ENCODE data around the gene MTHFD2L.

MTHFD2L gene

GRCh38 chr4:74228691-74229640, 71.0 kb downstream of the MTHFD2L start:
- peak; percentile 43 for DNase-seq (ENCODE audit: low spot score)
- TF ChIP-seq CTCF (IDR thresholded peaks at IDR 0.05; ENCODE audit: extremely low read depth, missing control alignments): peak; percentile 73

GRCh38 chr4:74230902-74231499, 73.1 kb downstream of the MTHFD2L start:
- TF ChIP-seq CTCF (IDR thresholded peaks at IDR 0.05; ENCODE audit: extremely low read depth, missing control alignments): no peak

GRCh38 chr4:74235135-74235534, 77.2 kb downstream of the MTHFD2L start:
- no peak for TF ChIP-seq CTCF (IDR thresholded peaks at IDR 0.05; ENCODE audit: extremely low read depth, missing control alignments)
- DNase-seq (ENCODE audit: low spot score): no peak

More at GRCh38 chr4:74230902-74231499, 73.1 kb downstream of the MTHFD2L start:
- DNase-seq (ENCODE audit: low spot score): no peak

GRCh38 chr4:74237425-74237966, 79.6 kb downstream of the MTHFD2L start:
- DNase-seq (ENCODE audit: low spot score): no peak
- no peak for TF ChIP-seq CTCF (IDR thresholded peaks at IDR 0.05; ENCODE audit: extremely low read depth, missing control alignments)

GRCh38 chr4:74244049-74244448, 86.1 kb downstream of the MTHFD2L start:
- TF ChIP-seq CTCF (IDR thresholded peaks at IDR 0.05; ENCODE audit: extremely low read depth, missing control alignments): no peak
- DNase-seq (ENCODE audit: low spot score): no peak

GRCh38 chr4:74252933-74253332, 95.0 kb downstream of the MTHFD2L start:
- no peak for DNase-seq (ENCODE audit: low spot score)
- no peak for TF ChIP-seq CTCF (IDR thresholded peaks at IDR 0.05; ENCODE audit: extremely low read depth, missing control alignments)

GRCh38 chr4:74254386-74254785, 96.5 kb downstream of the MTHFD2L start:
- no peak for DNase-seq (ENCODE audit: low spot score)
- TF ChIP-seq CTCF (IDR thresholded peaks at IDR 0.05; ENCODE audit: extremely low read depth, missing control alignments): no peak

Measured in GM20000 (cell line).